Body of pancreas (tissue), 4 donors: ENCODE data around the gene LTBP4.

Source experiments
- CTCF ChIP-seq, 7 experiments: fragments of 450-650 bp in 4 of 7; fragments of 200-600 bp in 3 of 7; sonication (generic) in 3 of 7; IDR thresholded peaks; one replicate each; pipeline ENCODE4 v1.5.1; 2016 to 2019; ENCODE audit warnings: antibody characterized with exemption in 7 of 7
- POLR2A ChIP-seq, 3 donors: fragments of 450-650 bp; IDR thresholded peaks; one replicate each; pipeline ENCODE4 v1.6.1; 2016; ENCODE audit warnings: antibody characterized with exemption in 3 of 3, mild to moderate bottlenecking in 2 of 3

DNA sequence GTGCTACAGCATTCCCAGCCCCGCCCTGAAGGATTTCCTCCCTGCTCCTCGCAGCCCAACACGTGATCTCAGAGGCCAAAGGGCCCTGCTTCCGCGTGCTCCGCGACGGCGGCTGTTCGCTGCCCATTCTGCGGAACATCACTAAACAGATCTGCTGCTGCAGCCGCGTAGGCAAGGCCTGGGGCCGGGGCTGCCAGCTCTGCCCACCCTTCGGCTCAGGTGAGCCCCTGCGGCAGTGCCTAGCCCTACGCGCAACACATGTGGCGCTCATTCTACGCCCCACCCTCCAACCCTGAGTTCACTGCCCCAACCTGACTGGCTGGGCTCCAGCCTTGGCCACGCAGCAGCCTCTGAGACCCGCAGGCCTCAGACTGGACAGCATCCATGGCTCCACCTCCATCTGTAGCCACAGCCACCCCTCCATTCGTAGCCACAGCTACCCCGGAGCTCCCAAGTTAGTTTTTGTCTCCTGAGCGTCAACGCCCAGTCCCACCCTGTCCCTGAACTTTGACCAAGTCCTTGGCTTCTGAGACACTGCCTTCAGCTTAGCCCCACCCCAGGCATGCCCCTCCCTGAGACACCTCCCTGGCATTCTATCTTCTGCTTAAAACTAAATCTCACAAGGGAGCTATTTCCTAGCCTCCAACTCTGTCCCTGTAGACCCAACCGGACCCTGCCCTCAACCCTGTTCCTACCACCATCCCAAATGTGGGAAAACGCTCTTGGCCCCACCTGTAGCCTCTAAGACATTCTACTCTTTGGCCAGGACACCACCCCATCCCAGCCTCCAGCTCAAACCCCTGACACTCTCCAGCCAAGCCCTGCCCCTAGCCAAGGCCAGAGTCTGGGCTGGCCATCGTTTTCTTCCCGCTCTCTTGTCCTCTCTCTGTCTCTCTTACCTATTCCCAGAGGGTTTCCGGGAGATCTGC, 6.4 kb downstream of the LTBP4 start:
- TF ChIP-seq CTCF (IDR thresholded peaks at IDR 0.05), result no peak
- TF ChIP-seq POLR2A (IDR thresholded peaks at IDR 0.05), result no peak
